Endothelial cell of umbilical vein (primary cell): ENCODE data around the gene MCTP1. TPM values are rescaled to one million over a fixed set of nuclear protein-coding genes. Genes with fewer than 3 reads are reported as not detected.

Experiments
- BruUV-seq: library from RNA; stranded (reverse); fragments of 400-500 nt; replicated peaks from 2 replicates; lab custom pipeline; 2021; lab: Mats Ljungman, UMichigan
- CTCF ChIA-PET: fragments of 300-600, 350-600 bp; sonication (Branson Sonifier 250); formaldehyde crosslinking; loops from one replicate; lab custom pipeline; 2021; ENCODE audit warnings: antibody characterized with exemption, inconsistent platforms; lab: Charles Lee
- POLR2A ChIA-PET: fragments of 300-600, 350-600 bp; sonication (Branson Sonifier 250); formaldehyde crosslinking; loops from one replicate; lab custom pipeline; 2021; ENCODE audit warnings: antibody characterized with exemption, inconsistent platforms; lab: Charles Lee
- DNase-seq: peaks from one replicate; pipeline ENCODE4 v3.0.0-alpha.2; 2011; ENCODE audit warnings: low read depth, low spot score
- FAIRE-seq: peaks from 2 replicates; lab custom pipeline; 2011; peaks lifted over from hg19 to GRCh38; lab: Jason Lieb, UNC
- H2AFZ ChIP-seq: 2 replicates; pipeline ENCODE4 v1.6.0; 2012; ENCODE audit warnings: low read depth, low read length, control low read depth, inconsistent platforms
- H3K27ac ChIP-seq: 2 replicates; pipeline ENCODE4 v1.5.1; 2011; ENCODE audit warnings: low read depth, mild to moderate bottlenecking, control low read depth, low read length, moderate library complexity; ENCODE audit not compliant: insufficient read depth
- H3K27me3 ChIP-seq, 2 experiments: 2 replicates each; pipeline versions ENCODE4 v1.6.0 to v1.6.1; 2011; ENCODE audit warnings: low read length in 2 of 2, mixed read lengths in 1 of 2; ENCODE audit not compliant: control insufficient read depth in 2 of 2, insufficient read depth in 2 of 2
- H3K36me3 ChIP-seq, 2 experiments: 2 replicates in 1 of 2; 3 replicates in 1 of 2; pipeline ENCODE4 v1.5.1; 2011; ENCODE audit warnings: low read length in 2 of 2, mild to moderate bottlenecking in 1 of 2, moderate library complexity in 1 of 2; ENCODE audit not compliant: control insufficient read depth in 2 of 2, insufficient read depth in 2 of 2; ENCODE audit errors: extremely low read depth in 1 of 2
- H3K4me1 ChIP-seq: 3 replicates; pipeline ENCODE4 v1.5.1; 2011; ENCODE audit warnings: mild to moderate bottlenecking, low read length; ENCODE audit not compliant: control insufficient read depth, insufficient read depth; ENCODE audit errors: extremely low read depth
- H3K4me2 ChIP-seq: 2 replicates; pipeline ENCODE4 v1.6.1; 2011; ENCODE audit warnings: low read length, control low read depth, mixed read lengths; ENCODE audit not compliant: insufficient read depth
- H3K4me3 ChIP-seq, 3 experiments: fragments of 200-600 bp in 1 of 3; sonication (generic), shearing (Covaris generic) in 1 of 3; replicated peaks in 1 of 3; 2 replicates each; pipeline ENCODE4 v1.5.1; 2011 to 2016; ENCODE audit warnings: control low read depth in 3 of 3, low read length in 3 of 3, mild to moderate bottlenecking in 2 of 3, inconsistent platforms in 1 of 3, low read depth in 1 of 3, moderate library complexity in 1 of 3; ENCODE audit not compliant: insufficient read depth in 1 of 3
- H3K79me2 ChIP-seq: 2 replicates; pipeline ENCODE4 v1.6.0; 2012; ENCODE audit warnings: low read length, inconsistent platforms; ENCODE audit not compliant: control insufficient read depth, insufficient read depth
- H3K9ac ChIP-seq: replicated peaks from 2 replicates; pipeline ENCODE3; 2011; ENCODE audit warnings: low read length, control low read depth; ENCODE audit not compliant: insufficient read depth; ENCODE audit errors: extremely low read depth
- H3K9me1 ChIP-seq: replicated peaks from 3 replicates; pipeline ENCODE4 v1.6.0; 2011; ENCODE audit warnings: mild to moderate bottlenecking, low read length; ENCODE audit not compliant: control insufficient read depth, insufficient read depth; ENCODE audit errors: extremely low read depth
- H3K9me3 ChIP-seq: replicated peaks from 2 replicates; pipeline ENCODE4 v1.5.1; 2012; ENCODE audit warnings: low read length, inconsistent platforms; ENCODE audit not compliant: control insufficient read depth, insufficient read depth
- H4K20me1 ChIP-seq: replicated peaks from 2 replicates; pipeline ENCODE3; 2011; ENCODE audit warnings: mild to moderate bottlenecking, low read length; ENCODE audit not compliant: control insufficient read depth, insufficient read depth; ENCODE audit errors: extremely low read depth
- EZH2 ChIP-seq: IDR thresholded peaks from 2 replicates; pipeline ENCODE4 v1.6.1; 2012; ENCODE audit warnings: borderline replicate concordance, low read depth, mild to moderate bottlenecking, moderate library complexity, low read length, inconsistent platforms; ENCODE audit not compliant: severe bottlenecking
- FOS ChIP-seq: IDR thresholded peaks from 2 replicates; pipeline ENCODE4 v1.6.1; 2011; ENCODE audit warnings: mild to moderate bottlenecking, low read length, moderate library complexity, borderline replicate concordance; ENCODE audit not compliant: insufficient read depth
- GATA2 ChIP-seq: IDR thresholded peaks from 2 replicates; pipeline ENCODE4 v1.7.0; 2011; ENCODE audit warnings: low read depth, mild to moderate bottlenecking, moderate library complexity, mixed read lengths, low read length; ENCODE audit not compliant: insufficient read length, insufficient read depth
- JUN ChIP-seq: IDR thresholded peaks from 2 replicates; pipeline ENCODE4 v1.6.1; 2011; ENCODE audit warnings: borderline replicate concordance, low read depth; ENCODE audit not compliant: insufficient read length, insufficient read depth
- MYC ChIP-seq: IDR thresholded peaks from one replicate; pipeline ENCODE4 v1.6.1; 2011; ENCODE audit warnings: mild to moderate bottlenecking, low read depth, low read length
- POLR2A ChIP-seq: IDR thresholded peaks from 2 replicates; pipeline ENCODE4 v1.6.1; 2012; ENCODE audit warnings: low read depth, mild to moderate bottlenecking, control low read depth, low read length
- POLR2AphosphoS5 ChIP-seq: IDR thresholded peaks from 2 replicates; pipeline ENCODE4 v1.6.1; 2012; ENCODE audit warnings: low read depth, mild to moderate bottlenecking, control low read depth, low read length, moderate library complexity; ENCODE audit not compliant: insufficient read depth
- dilution Hi-C: fragments of 300-500 bp; cut with MboI; formaldehyde crosslinking; loops from one replicate; pipeline ENCODE4 v1.15.0; 2019; ENCODE audit warnings: low sequenced_read_pairs; ENCODE audit not compliant: extremely low pct_ligation_motif_present
- intact Hi-C: fragments of 100-400 bp; cut with micrococcal nuclease; formaldehyde crosslinking; loops from one replicate; pipeline ENCODE4 v1.10.0; 2022
- polyA plus RNA-seq, 4 experiments: library from polyadenylated mRNA; depleted of rRNA in 3 of 4; stranded (reverse) in 3 of 4; unstranded in 1 of 4; fragments of >200 nt; gene quantifications; 2 replicates each; pipeline versions ENCODE4 v1.2.1 to v1.2.3, GENCODE V29; 2011 to 2012; ENCODE audit warnings: missing spikeins in 1 of 4
- total RNA-seq: library from RNA; stranded (reverse); gene quantifications from 2 replicates; pipeline ENCODE4 v1.2.3, GENCODE V29; 2021
- TF ChIP-seq, protein P1 (sequence below), 2 donors: IDR thresholded peaks; 1 replicate in 1 of 2; 2 replicates in 1 of 2; pipeline ENCODE4 v1.5.1; 2011; ENCODE audit warnings: low read length in 2 of 2, mild to moderate bottlenecking in 2 of 2, moderate library complexity in 2 of 2, control low read depth in 1 of 2, inconsistent platforms in 1 of 2, low read depth in 1 of 2; ENCODE audit not compliant: insufficient read depth in 1 of 2; ENCODE audit errors: extremely low read depth in 1 of 2
- TF ChIP-seq, protein P2 (sequence below): IDR thresholded peaks from 2 replicates; pipeline ENCODE4 v1.6.1; 2011; ENCODE audit not compliant: insufficient read depth, insufficient read length

MCTP1 gene
- total and polyA plus RNA-seq, 2 donors (not counting 3 experiments of a cell fraction or from before 2014, with no cell fraction given) = 79.3 to 203 TPM

DNA sequence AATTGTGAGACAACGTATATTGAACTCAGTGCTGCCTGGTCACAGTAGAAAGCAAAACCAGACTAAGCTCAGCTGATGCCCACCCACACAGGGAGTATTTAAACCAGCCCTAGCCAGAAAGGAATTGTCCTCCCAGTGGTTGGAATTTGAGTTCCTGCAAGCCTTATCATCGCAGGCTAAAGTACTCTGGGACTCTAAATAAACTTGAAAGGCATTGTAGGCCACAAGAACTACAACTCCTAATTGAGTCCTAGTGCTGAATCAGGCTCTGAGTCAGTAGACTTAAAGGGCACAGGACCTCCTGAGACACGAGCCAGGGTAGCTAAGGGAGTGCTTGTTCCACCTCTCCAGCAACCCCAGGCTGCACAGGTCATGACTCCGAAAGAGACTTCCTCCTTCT, 171.4 kb downstream of the MCTP1 start:
- TF ChIP-seq JUN (no peak), GATA2 (no peak), EZH2 (no peak), POLR2AphosphoS5 (no peak), MYC (no peak), FOS (no peak), POLR2A (no peak)
- TF ChIP-seq, protein P1, sequence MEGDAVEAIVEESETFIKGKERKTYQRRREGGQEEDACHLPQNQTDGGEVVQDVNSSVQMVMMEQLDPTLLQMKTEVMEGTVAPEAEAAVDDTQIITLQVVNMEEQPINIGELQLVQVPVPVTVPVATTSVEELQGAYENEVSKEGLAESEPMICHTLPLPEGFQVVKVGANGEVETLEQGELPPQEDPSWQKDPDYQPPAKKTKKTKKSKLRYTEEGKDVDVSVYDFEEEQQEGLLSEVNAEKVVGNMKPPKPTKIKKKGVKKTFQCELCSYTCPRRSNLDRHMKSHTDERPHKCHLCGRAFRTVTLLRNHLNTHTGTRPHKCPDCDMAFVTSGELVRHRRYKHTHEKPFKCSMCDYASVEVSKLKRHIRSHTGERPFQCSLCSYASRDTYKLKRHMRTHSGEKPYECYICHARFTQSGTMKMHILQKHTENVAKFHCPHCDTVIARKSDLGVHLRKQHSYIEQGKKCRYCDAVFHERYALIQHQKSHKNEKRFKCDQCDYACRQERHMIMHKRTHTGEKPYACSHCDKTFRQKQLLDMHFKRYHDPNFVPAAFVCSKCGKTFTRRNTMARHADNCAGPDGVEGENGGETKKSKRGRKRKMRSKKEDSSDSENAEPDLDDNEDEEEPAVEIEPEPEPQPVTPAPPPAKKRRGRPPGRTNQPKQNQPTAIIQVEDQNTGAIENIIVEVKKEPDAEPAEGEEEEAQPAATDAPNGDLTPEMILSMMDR (IDR thresholded peaks at IDR 0.05; ENCODE audit: extremely low read depth in 1 of 2, insufficient read depth in 1 of 2, low read depth in 1 of 2, low read length in 2 of 2) = no peak
- TF ChIP-seq, protein P2, sequence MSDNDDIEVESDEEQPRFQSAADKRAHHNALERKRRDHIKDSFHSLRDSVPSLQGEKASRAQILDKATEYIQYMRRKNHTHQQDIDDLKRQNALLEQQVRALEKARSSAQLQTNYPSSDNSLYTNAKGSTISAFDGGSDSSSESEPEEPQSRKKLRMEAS = no peak
- ChIA-PET CTCF (interaction anchor here (1.8 kb wide), 1 partner anchor 144 kb away, joined by 3 read pairs; no protein-coding TSS in a partner anchor), POLR2A (no interaction called here)
- Histone ChIP-seq H2AFZ (no peak overlapping the region), H3K9ac (no peak overlapping the region), H3K27ac (no peak overlapping the region), H3K9me1 (no peaks in the 10 kb centered on the region), H4K20me1 (no peaks in the 10 kb centered on the region), H3K4me2 (no peak overlapping the region), H3K27me3 (no peaks in the 10 kb centered on the region), H3K4me3 (no peak overlapping the region), H3K79me2 (no peaks in the 10 kb centered on the region), H3K9me3 (no peaks in the 10 kb centered on the region), H3K36me3 (no peaks in the 10 kb centered on the region), H3K4me1 (peaks cover 7% of the 10 kb centered on the region)
- no peak for FAIRE-seq
- intact Hi-C loops (no loop called here), dilution Hi-C loops (no loop called here)
- no peak for DNase-seq
- BruUV-seq = no TSS peak
